K562 (cell line): ENCODE measurements around the gene RIPK3. TPM values are rescaled to one million over a fixed set of nuclear protein-coding genes. Genes with fewer than 3 reads are reported as not detected.
A peak's percentile ranks its signal among the peaks of the same experiment; 100 is the strongest.

Experiments
- ATAC-seq: fragments of 200-7000 bp; cut with Tn5 transposase; 3 replicates; pipeline ENCODE4 v1.9.1; 2020; ENCODE audit warnings: moderate library complexity
- BruUV-seq: library from RNA; stranded (reverse); fragments of 400-500 nt; replicated peaks from 2 replicates; lab custom pipeline; 2021; lab: Mats Ljungman, UMichigan
- CTCF ChIA-PET: fragments of 300-600 bp; formaldehyde crosslinking; extraction: SDS; loops from one replicate; lab custom pipeline; 2021; ENCODE audit warnings: low intra/inter-chr PET ratio; lab: Yijun Ruan, JAX
- POLR2A ChIA-PET: fragments of 300-600, 350-650 bp; sonication (Branson Sonifier 250); formaldehyde crosslinking; extraction: SDS; loops from one replicate; lab custom pipeline; 2021; ENCODE audit warnings: antibody characterized with exemption, inconsistent platforms; lab: Yijun Ruan, JAX
- DNase-seq, 4 experiments: peaks; one replicate each; pipeline versions ENCODE4 v3.0.0 to v3.0.0-alpha.2; 2011 to 2018; ENCODE audit warnings: low spot score in 3 of 4, mixed read lengths in 3 of 4; ENCODE audit errors: extremely low read depth in 1 of 4
- FAIRE-seq: peaks from 2 replicates; lab custom pipeline; 2011; peaks lifted over from hg19 to GRCh38; lab: Jason Lieb, UNC
- H2AFZ ChIP-seq: 2 replicates; pipeline ENCODE4 v1.6.0; 2011; ENCODE audit warnings: low read depth, low read length, control low read depth, inconsistent platforms
- H3K27ac ChIP-seq: fragments of 200-600 bp; 3 replicates; pipeline ENCODE4 v1.8.0; 2011; ENCODE audit warnings: low read depth, mild to moderate bottlenecking, control low read depth, inconsistent platforms, low read length, moderate library complexity, mixed read lengths; ENCODE audit errors: extremely low read depth
- H3K27me3 ChIP-seq, 2 experiments: fragments of 300-600 bp in 1 of 2; 2 replicates in 1 of 2; 3 replicates in 1 of 2; pipeline versions ENCODE4 v1.6.0 to v1.8.0; 2011; ENCODE audit warnings: inconsistent platforms in 2 of 2, low read length in 2 of 2, mild to moderate bottlenecking in 1 of 2, mixed read lengths in 1 of 2, moderate library complexity in 1 of 2; ENCODE audit not compliant: control insufficient read depth in 2 of 2, insufficient read depth in 2 of 2
- H3K36me3 ChIP-seq: fragments of 300-600 bp; 3 replicates; pipeline ENCODE4 v1.8.0; 2011; ENCODE audit warnings: mild to moderate bottlenecking, low read length, inconsistent platforms; ENCODE audit not compliant: control insufficient read depth, insufficient read depth
- H3K4me1 ChIP-seq, 2 experiments: fragments of 200-600 bp in 1 of 2; replicated peaks in 1 of 2; 2 replicates in 1 of 2; 3 replicates in 1 of 2; pipeline versions ENCODE4 v1.5.1 to v1.8.0; 2011; ENCODE audit warnings: inconsistent platforms in 2 of 2, low read length in 2 of 2, mild to moderate bottlenecking in 1 of 2, mixed read lengths in 1 of 2, moderate library complexity in 1 of 2; ENCODE audit not compliant: control insufficient read depth in 2 of 2, insufficient read depth in 2 of 2
- H3K4me2 ChIP-seq: 2 replicates; pipeline ENCODE4 v1.6.1; 2011; ENCODE audit warnings: low read length, control low read depth, inconsistent platforms, mixed read lengths; ENCODE audit not compliant: insufficient read depth
- H3K4me3 ChIP-seq: fragments of 200-600 bp; sonication (generic), shearing (Covaris generic); 2 replicates; pipeline ENCODE4 v1.5.1; 2016; ENCODE audit warnings: control low read depth, inconsistent platforms
- H3K79me2 ChIP-seq: fragments of 200-600 bp; 3 replicates; pipeline ENCODE4 v1.8.0; 2011; ENCODE audit warnings: low read length, inconsistent platforms; ENCODE audit not compliant: control insufficient read depth, insufficient read depth
- H3K9ac ChIP-seq, 2 experiments: 2 replicates each; pipeline versions ENCODE4 v1.6.0 to v1.6.1; 2011; ENCODE audit warnings: low read depth in 2 of 2, low read length in 2 of 2, control low read depth in 1 of 2, inconsistent platforms in 1 of 2, mild to moderate bottlenecking in 1 of 2, mixed read lengths in 1 of 2; ENCODE audit not compliant: insufficient read depth in 1 of 2
- H3K9me1 ChIP-seq: one replicate; pipeline ENCODE4 v1.6.0; 2011; ENCODE audit warnings: inconsistent platforms, mild to moderate bottlenecking, low read length, moderate library complexity; ENCODE audit not compliant: control insufficient read depth, insufficient read depth
- H3K9me3 ChIP-seq: replicated peaks from 2 replicates; pipeline ENCODE4 v1.5.1; 2011; ENCODE audit warnings: low read depth, low read length, inconsistent platforms; ENCODE audit not compliant: control insufficient read depth, insufficient read depth
- H4K20me1 ChIP-seq: replicated peaks from 2 replicates; pipeline ENCODE4 v1.6.1; 2011; ENCODE audit warnings: low read length, inconsistent platforms, mixed read lengths; ENCODE audit not compliant: control insufficient read depth, insufficient read depth
- BCL6 ChIP-seq: fragments of 250-450 bp; sonication (Bioruptor Pico); IDR thresholded peaks from 2 replicates; pipeline ENCODE4 v1.4.0; 2020
- CC2D1A ChIP-seq: fragments of 450-650 bp; IDR thresholded peaks from 2 replicates; pipeline ENCODE4 v1.6.1; 2017; ENCODE audit warnings: mild to moderate bottlenecking
- GATAD2B ChIP-seq: fragments of 450-650 bp; IDR thresholded peaks from 2 replicates; pipeline ENCODE4 v1.6.1; 2017; ENCODE audit warnings: mild to moderate bottlenecking, borderline replicate concordance
- KLF10 ChIP-seq: fragments of 250-450 bp; sonication (Bioruptor Pico); IDR thresholded peaks from 2 replicates; pipeline ENCODE4 v1.6.1; 2021; ENCODE audit warnings: matching md5 sums
- NFIC ChIP-seq: fragments of 450-650 bp; IDR thresholded peaks from 2 replicates; pipeline ENCODE4 v1.6.1; 2017; ENCODE audit warnings: mild to moderate bottlenecking, inconsistent platforms
- NUFIP1 ChIP-seq: fragments of 450-650 bp; IDR thresholded peaks from 2 replicates; pipeline ENCODE4 v1.6.1; 2018; ENCODE audit not compliant: partially characterized antibody
- REST ChIP-seq, 2 experiments: fragments of 450-650 bp; formaldehyde crosslinking in 1 of 2; IDR thresholded peaks; 2 replicates each; pipeline versions ENCODE4 v1.4.0 to v1.6.1; 2014 to 2020; ENCODE audit warnings: mild to moderate bottlenecking in 2 of 2, borderline replicate concordance in 1 of 2, low read depth in 1 of 2
- ZBTB17 ChIP-seq: fragments of 450-650 bp; formaldehyde crosslinking; IDR thresholded peaks from 2 replicates; pipeline ENCODE4 v1.4.0; 2020; ENCODE audit warnings: mild to moderate bottlenecking
- ZBTB8A ChIP-seq: fragments of 450-650 bp; IDR thresholded peaks from 2 replicates; pipeline ENCODE4 v1.6.1; 2018; ENCODE audit warnings: mild to moderate bottlenecking, moderate library complexity; ENCODE audit not compliant: partially characterized antibody
- ZNF518B ChIP-seq: fragments of 250-450 bp; sonication (Bioruptor Pico); IDR thresholded peaks from 2 replicates; pipeline ENCODE4 v1.5.0; 2021; ENCODE audit warnings: mild to moderate bottlenecking, moderate library complexity
- ZNF586 ChIP-seq: fragments of 450-650 bp; formaldehyde crosslinking; conservative IDR thresholded peaks from 2 replicates; pipeline ENCODE4 v1.4.0; 2020; ENCODE audit warnings: mild to moderate bottlenecking, moderate library complexity
- WGBS: fragments of 100-300 bp; shearing (Covaris generic); methylation state at CpG from one replicate; pipeline ENCODE4 v1.1.6; 2016; ENCODE audit warnings: low coverage, mixed read lengths; ENCODE audit not compliant: insufficient coverage; ENCODE audit errors: missing lambda C conversion rate; 5-methylcytosine and 5-hydroxymethylcytosine counted together
- in situ Hi-C: fragments of 300-500 bp; cut with MboI; formaldehyde crosslinking; loops from 4 replicates; pipeline ENCODE4 v1.15.0; 2018; ENCODE audit warnings: inconsistent platforms, mixed read lengths
- intact Hi-C: fragments of 100-400 bp; cut with micrococcal nuclease; formaldehyde crosslinking; loops from 2 replicates; pipeline ENCODE4 v1.14.2; 2022
- polyA plus RNA-seq, 8 experiments: library from polyadenylated mRNA; depleted of rRNA in 4 of 8; stranded (reverse) in 5 of 8; unstranded in 3 of 8; fragments of >200 nt; fragmentation: Nextera tagmentation in 2 of 8; fragmentation: Illumina TruSeq in 1 of 8; extraction: Ambion mirVana in 2 of 8; extraction: Trizol in 1 of 8; gene quantifications; 2 replicates each; pipeline versions ENCODE4 v1.2.1 to v1.2.3, GENCODE V29; 2011 to 2014; ENCODE audit warnings: inconsistent platforms in 1 of 8, missing spikeins in 1 of 8
- total RNA-seq, 7 experiments: library from RNA; depleted of rRNA in 6 of 7; stranded (reverse); fragments of >200 nt in 6 of 7; fragmentation: Illumina TruSeq in 2 of 7; extraction: Trizol in 2 of 7; gene quantifications; 2 replicates each; pipeline versions ENCODE4 v1.2.1 to v1.2.3, GENCODE V29; 2011 to 2021; ENCODE audit warnings: low replicate concordance in 1 of 7

RIPK3 gene
- total and polyA plus RNA-seq, 9 of the 15 experiments (the other 6 are each of a cell fraction or from before 2014, with no cell fraction given): 0.03 to 0.43 (median 0.28) TPM; not detected in 3

GRCh38 chr14:24312736-24313507 lies 26.9 kb downstream of the RIPK3 start:
- H3K27ac ChIP-seq: no peak overlapping the region
- CTCF ChIA-PET: no interaction called here
- no peaks in the 10 kb centered on the region for H3K27me3 ChIP-seq
- H3K4me2 ChIP-seq: no peak overlapping the region
- no peak overlapping the region for H2AFZ ChIP-seq
- H3K79me2 ChIP-seq: no peaks in the 10 kb centered on the region
- in situ Hi-C loops: no loop called here
- FAIRE-seq (no peak), DNase-seq (peak in 1 of 4 experiments; percentile 20), ATAC-seq (no peak)
- H4K20me1 ChIP-seq: no peaks in the 10 kb centered on the region
- POLR2A ChIA-PET: no interaction called here
- H3K4me3 ChIP-seq: no peak overlapping the region
- no TSS peak for BruUV-seq
- 42% methylated on average over 7 of the region's 9 CpGs for WGBS
- peaks cover 20 to 30% of the 10 kb centered on the region in 2 experiments for H3K4me1 ChIP-seq
- H3K9me3 ChIP-seq: no peaks in the 10 kb centered on the region
- no peaks in the 10 kb centered on the region for H3K9me1 ChIP-seq
- intact Hi-C loops: no loop called here
- peaks cover 24% of the 10 kb centered on the region; the same call in 2 of the 3 replicates for H3K36me3 ChIP-seq
- H3K9ac ChIP-seq: no peak overlapping the region; a peak in 1 of 4 replicates
- no peak for TF ChIP-seq CC2D1A
- TF ChIP-seq ZNF586 (CRISPR knock-in tag): no peak
- no peak for TF ChIP-seq GATAD2B
- no peak for TF ChIP-seq KLF10 (CRISPR knock-in tag)
- no peak for TF ChIP-seq NFIC
- no peak for TF ChIP-seq REST (IDR thresholded peaks at IDR 0.05; ENCODE audit: borderline replicate concordance)
- no peak for TF ChIP-seq REST (CRISPR knock-in tag; IDR thresholded peaks at IDR 0.05; ENCODE audit: low read depth)
- TF ChIP-seq ZBTB17 (CRISPR knock-in tag): no peak
- TF ChIP-seq ZNF518B (CRISPR knock-in tag): no peak
- TF ChIP-seq ZBTB8A: no peak
- no peak for TF ChIP-seq NUFIP1
- no peak for TF ChIP-seq BCL6 (CRISPR knock-in tag)
